Suprapubic skin (tissue), 4 donors: Measurements from ENCODE around the gene PITX2. TPM values are rescaled to one million over a fixed set of nuclear protein-coding genes. Genes with fewer than 3 reads are reported as not detected.
A peak's percentile ranks its signal among the peaks of the same experiment; 100 is the strongest.

Experiments used
- DNase-seq, 2 donors: peaks; one replicate each; pipeline ENCODE4 v3.0.0-alpha.2; 2019; ENCODE audit warnings: low spot score in 2 of 2
- H3K27ac ChIP-seq: fragments of 200-600 bp; sonication (generic); one replicate; pipeline ENCODE4 v1.5.1; 2019
- H3K27me3 ChIP-seq: fragments of 200-600 bp; sonication (generic); one replicate; pipeline ENCODE4 v1.5.1; 2019
- H3K36me3 ChIP-seq: fragments of 200-600 bp; sonication (generic); one replicate; pipeline ENCODE4 v1.5.1; 2019
- H3K4me1 ChIP-seq: fragments of 200-600 bp; sonication (generic); one replicate; pipeline ENCODE4 v1.5.1; 2019
- H3K4me3 ChIP-seq: fragments of 200-600 bp; sonication (generic); one replicate; pipeline ENCODE4 v1.5.1; 2019; ENCODE audit warnings: mild to moderate bottlenecking
- H3K9me3 ChIP-seq: fragments of 200-600 bp; sonication (generic); one replicate; pipeline ENCODE4 v1.5.1; 2019
- CTCF ChIP-seq, 2 donors: fragments of 200-600 bp in 1 of 2; fragments of 450-650 bp in 1 of 2; sonication (generic) in 1 of 2; IDR thresholded peaks; one replicate each; pipeline ENCODE4 v1.5.1; 2016 to 2019; ENCODE audit warnings: antibody characterized with exemption in 2 of 2, mild to moderate bottlenecking in 1 of 2, moderate library complexity in 1 of 2
- EP300 ChIP-seq: sonication (generic); formaldehyde crosslinking; IDR thresholded peaks from one replicate; pipeline ENCODE4 v1.6.1; 2017; ENCODE audit warnings: antibody characterized with exemption
- POLR2A ChIP-seq, 2 donors: fragments of 450-650 bp; IDR thresholded peaks; one replicate each; pipeline ENCODE4 v1.6.1; 2017; ENCODE audit warnings: antibody characterized with exemption in 2 of 2, mild to moderate bottlenecking in 2 of 2, moderate library complexity in 2 of 2
- POLR2AphosphoS5 ChIP-seq, 3 donors: sonication (generic); formaldehyde crosslinking; IDR thresholded peaks; one replicate each; pipeline ENCODE4 v1.6.1; 2017; ENCODE audit warnings: antibody characterized with exemption in 3 of 3
- WGBS: methylation state at CpG from one replicate; pipeline ENCODE4 v1.1.5; 2018; 5-methylcytosine and 5-hydroxymethylcytosine counted together
- total RNA-seq, 4 donors: library from RNA; depleted of rRNA; stranded (reverse); fragments of >200 nt; gene quantifications; one replicate each; pipeline ENCODE4 v1.1.0, GENCODE V29; 2016

PITX2 gene
- total RNA-seq, 4 donors from 2014 or later, result 0.48 to 8.3 (median 4.1) TPM

- peaks cover 96% of the 10 kb centered on the region for H3K27me3 ChIP-seq
- no peak for DNase-seq
- TF ChIP-seq POLR2A (IDR thresholded peaks at IDR 0.05), result no peak
- no peak for TF ChIP-seq EP300
- no peak for TF ChIP-seq CTCF (IDR thresholded peaks at IDR 0.05)
- TF ChIP-seq POLR2AphosphoS5 (IDR thresholded peaks at IDR 0.05), result no peak
- H3K36me3 ChIP-seq, result no peaks in the 10 kb centered on the region
- no peaks in the 10 kb centered on the region for H3K9me3 ChIP-seq
- no peak overlapping the region for H3K27ac ChIP-seq
- H3K4me3 ChIP-seq, result peak overlapping the region; percentile 54
- H3K4me1 ChIP-seq, result peaks cover 38% of the 10 kb centered on the region
- 70% methylated on average over 24 of the region's 37 CpGs for WGBS
Measured at GRCh38 chr4:110620691-110621327, 2.1 kb downstream of the PITX2 start.

DNA sequence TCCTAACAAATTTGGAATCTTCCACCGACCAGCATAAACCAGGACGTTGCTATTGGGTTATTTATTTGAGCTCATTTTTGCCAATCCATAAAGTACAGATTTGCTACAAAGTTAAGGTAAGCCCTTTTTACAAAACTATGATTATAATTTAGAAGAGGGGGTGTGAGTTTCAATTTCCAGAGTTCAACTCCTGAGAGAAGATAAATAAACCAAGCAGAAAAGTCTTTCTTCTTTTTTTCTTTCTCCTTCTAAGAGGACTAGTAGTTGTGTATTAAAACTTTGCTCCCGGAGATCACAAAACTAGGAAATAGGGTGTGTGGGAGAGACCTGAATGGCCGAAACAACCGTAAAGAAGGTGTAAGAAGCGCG lies 2.6 kb downstream of the PITX2 start:
- Histone ChIP-seq H3K27ac (no peak overlapping the region), H3K4me3 (peak overlapping the region; percentile 54), H3K36me3 (no peaks in the 10 kb centered on the region), H3K9me3 (no peaks in the 10 kb centered on the region), H3K27me3 (peaks cover 96% of the 10 kb centered on the region), H3K4me1 (peaks cover 42% of the 10 kb centered on the region)
- DNase-seq, result no peak
- WGBS, result 72% methylated on average over 7 of the region's 7 CpGs
- TF ChIP-seq POLR2A (IDR thresholded peaks at IDR 0.05) (no peak), POLR2AphosphoS5 (IDR thresholded peaks at IDR 0.05) (no peak), EP300 (no peak), CTCF (IDR thresholded peaks at IDR 0.05) (no peak)

- Histone ChIP-seq H3K27ac (no peak overlapping the region), H3K9me3 (no peaks in the 10 kb centered on the region), H3K4me3 (no peak overlapping the region), H3K36me3 (no peaks in the 10 kb centered on the region), H3K27me3 (peaks cover 96% of the 10 kb centered on the region), H3K4me1 (peaks cover 42% of the 10 kb centered on the region)
- 64% methylated on average over 35 of the region's 35 CpGs for WGBS
- no peak for DNase-seq
- TF ChIP-seq POLR2AphosphoS5 (IDR thresholded peaks at IDR 0.05) (no peak), POLR2A (IDR thresholded peaks at IDR 0.05) (no peak), EP300 (no peak), CTCF (IDR thresholded peaks at IDR 0.05) (no peak)
Measured at GRCh38 chr4:110619463-110620247, 3.2 kb downstream of the PITX2 start.

GRCh38 chr4:110618581-110619462 lies 4.1 kb downstream of the PITX2 start:
- Histone ChIP-seq H3K36me3 (no peaks in the 10 kb centered on the region), H3K4me3 (no peak overlapping the region), H3K4me1 (peaks cover 42% of the 10 kb centered on the region), H3K27me3 (peaks cover 96% of the 10 kb centered on the region), H3K9me3 (no peaks in the 10 kb centered on the region), H3K27ac (no peak overlapping the region)
- 84% methylated on average over 45 of the region's 45 CpGs for WGBS
- TF ChIP-seq EP300 (no peak), POLR2A (IDR thresholded peaks at IDR 0.05) (no peak), CTCF (IDR thresholded peaks at IDR 0.05) (no peak), POLR2AphosphoS5 (IDR thresholded peaks at IDR 0.05) (no peak)
- DNase-seq, result no peak
